Uterus (tissue), 4 donors: ENCODE data around the gene CDK11A. TPM values are rescaled to one million over a fixed set of nuclear protein-coding genes. Genes with fewer than 3 reads are reported as not detected.
"Not testable (repeated sequence)": the region's sequence is repeated elsewhere in the genome, so short reads cannot be mapped to it uniquely, and the experiment has no call there.

Experiments
- DNase-seq, 2 donors: peaks; one replicate each; pipeline ENCODE4 v3.0.0-alpha.2; 2019 to 2020
- H3K27ac ChIP-seq, 2 donors: fragments of 200-600 bp; sonication (generic); 1 replicate in 1 of 2; 2 replicates in 1 of 2; pipeline ENCODE4 v1.5.1; 2016 to 2018
- H3K27me3 ChIP-seq, 2 donors: fragments of 200-600 bp; sonication (generic); one replicate each; pipeline ENCODE4 v1.5.1; 2018 to 2019; ENCODE audit warnings: control low read depth in 1 of 2
- H3K36me3 ChIP-seq, 2 donors: fragments of 200-600 bp; sonication (generic); one replicate each; pipeline ENCODE4 v1.5.1; 2019; ENCODE audit warnings: control low read depth in 1 of 2
- H3K4me1 ChIP-seq, 2 donors: fragments of 200-600 bp; sonication (generic); one replicate each; pipeline ENCODE4 v1.5.1; 2018 to 2019; ENCODE audit warnings: control low read depth in 1 of 2
- H3K4me3 ChIP-seq, 2 donors: fragments of 200-600 bp; sonication (generic); 1 replicate in 1 of 2; 2 replicates in 1 of 2; pipeline ENCODE4 v1.5.1; 2018 to 2019; ENCODE audit warnings: mild to moderate bottlenecking in 1 of 2
- H3K9me3 ChIP-seq, 2 donors: fragments of 200-600 bp; sonication (generic); one replicate each; pipeline ENCODE4 v1.5.1; 2019; ENCODE audit warnings: control low read depth in 1 of 2
- POLR2A ChIP-seq, 2 donors: fragments of 450-650 bp; IDR thresholded peaks; one replicate each; pipeline ENCODE4 v1.6.1; 2016; ENCODE audit warnings: antibody characterized with exemption in 2 of 2, mild to moderate bottlenecking in 1 of 2, moderate library complexity in 1 of 2
- intact Hi-C: fragments of 100-400 bp; cut with DNase I; formaldehyde crosslinking; loops from one replicate; pipeline ENCODE4 v1.15.1; 2023; ENCODE audit warnings: low total_unique reads
- total RNA-seq, 4 donors: library from RNA; depleted of rRNA in 3 of 4; stranded (reverse); fragments of >200 nt in 3 of 4; gene quantifications; one replicate each; pipeline versions ENCODE4 v1.1.0 to v1.2.4, GENCODE V29; 2014 to 2023
- TF ChIP-seq, protein P1 (sequence below), 4 experiments: fragments of 200-600 bp in 2 of 4; fragments of 450-650 bp in 2 of 4; sonication (generic) in 2 of 4; IDR thresholded peaks; one replicate each; pipeline ENCODE4 v1.5.1; 2016 to 2019; ENCODE audit warnings: antibody characterized with exemption in 4 of 4, mild to moderate bottlenecking in 2 of 4, moderate library complexity in 1 of 4
- donor health status: DM: yes; HTN: yes; CAD: no.

CDK11A gene
- total RNA-seq, 4 donors from 2014 or later: 1.8 to 60.0 (median 7.5) TPM

DNA sequence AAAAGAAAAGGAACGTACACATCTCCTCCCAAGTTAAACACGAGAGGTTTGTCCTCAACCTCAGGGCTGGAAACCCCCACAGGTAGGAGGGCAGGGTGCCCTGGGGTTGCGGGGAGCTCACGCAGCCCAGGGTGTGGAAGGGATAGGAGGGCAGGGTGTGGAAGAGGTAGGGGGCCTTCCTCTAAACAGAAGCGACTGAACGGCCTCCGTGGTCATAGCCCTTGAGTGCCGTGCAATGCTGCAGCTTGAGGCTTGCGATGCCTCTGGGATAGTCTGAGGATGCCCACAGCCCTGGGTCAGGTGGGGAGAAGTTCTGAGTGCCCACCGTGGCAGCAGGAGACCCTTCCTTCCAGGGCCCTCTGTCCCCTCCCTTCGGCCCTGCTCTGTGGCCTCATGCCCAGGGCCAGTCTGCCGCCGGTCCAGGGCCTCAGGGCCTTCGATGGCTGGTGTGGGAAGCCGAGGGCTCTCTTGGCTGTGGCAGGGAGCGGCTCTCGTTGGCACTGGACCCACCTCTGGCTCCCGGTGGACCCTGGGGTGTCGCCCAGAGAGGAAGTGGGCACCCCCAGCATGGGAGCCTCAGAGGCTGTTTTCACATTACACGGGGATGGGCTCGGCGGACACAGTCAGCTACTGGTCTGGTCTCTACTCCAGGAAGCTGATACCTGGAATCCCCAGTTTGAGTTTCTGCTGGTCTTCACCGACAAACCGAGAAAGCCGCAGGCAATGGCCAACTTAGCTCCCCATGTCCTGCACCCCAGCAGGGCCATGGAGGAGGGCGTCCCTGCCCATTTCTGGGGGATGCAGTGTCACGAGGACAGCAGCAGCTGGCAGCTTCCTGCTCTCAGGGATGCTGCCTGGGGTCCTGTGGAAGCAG lies 59.0 kb downstream of the CDK11A start:
- TF ChIP-seq POLR2A (IDR thresholded peaks at IDR 0.05): no peak
- TF ChIP-seq, protein P1, sequence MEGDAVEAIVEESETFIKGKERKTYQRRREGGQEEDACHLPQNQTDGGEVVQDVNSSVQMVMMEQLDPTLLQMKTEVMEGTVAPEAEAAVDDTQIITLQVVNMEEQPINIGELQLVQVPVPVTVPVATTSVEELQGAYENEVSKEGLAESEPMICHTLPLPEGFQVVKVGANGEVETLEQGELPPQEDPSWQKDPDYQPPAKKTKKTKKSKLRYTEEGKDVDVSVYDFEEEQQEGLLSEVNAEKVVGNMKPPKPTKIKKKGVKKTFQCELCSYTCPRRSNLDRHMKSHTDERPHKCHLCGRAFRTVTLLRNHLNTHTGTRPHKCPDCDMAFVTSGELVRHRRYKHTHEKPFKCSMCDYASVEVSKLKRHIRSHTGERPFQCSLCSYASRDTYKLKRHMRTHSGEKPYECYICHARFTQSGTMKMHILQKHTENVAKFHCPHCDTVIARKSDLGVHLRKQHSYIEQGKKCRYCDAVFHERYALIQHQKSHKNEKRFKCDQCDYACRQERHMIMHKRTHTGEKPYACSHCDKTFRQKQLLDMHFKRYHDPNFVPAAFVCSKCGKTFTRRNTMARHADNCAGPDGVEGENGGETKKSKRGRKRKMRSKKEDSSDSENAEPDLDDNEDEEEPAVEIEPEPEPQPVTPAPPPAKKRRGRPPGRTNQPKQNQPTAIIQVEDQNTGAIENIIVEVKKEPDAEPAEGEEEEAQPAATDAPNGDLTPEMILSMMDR (IDR thresholded peaks at IDR 0.05): no peak

DNA sequence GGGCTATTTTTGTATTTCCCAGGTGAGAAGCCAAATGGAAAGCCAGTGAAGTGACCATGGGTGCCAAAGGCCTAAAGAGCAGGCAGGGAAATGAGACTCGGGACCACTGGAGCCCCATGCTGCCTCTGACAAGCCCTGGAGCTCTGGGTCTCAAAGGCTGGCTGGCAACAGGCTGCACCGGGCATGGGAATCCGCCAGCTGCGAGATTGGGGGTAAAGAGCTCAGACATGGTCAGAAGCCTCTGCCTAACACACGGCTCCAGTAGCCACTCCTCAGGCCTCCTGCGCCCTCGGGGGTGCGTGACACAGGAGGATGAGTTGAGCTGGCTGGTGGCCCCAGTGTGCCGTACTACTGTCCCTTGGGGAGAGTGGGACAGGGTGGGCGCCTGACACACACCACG lies 59.8 kb downstream of the CDK11A start:
- H3K9me3 ChIP-seq, H3K27ac ChIP-seq, H3K4me3 ChIP-seq, H3K27me3 ChIP-seq, H3K36me3 ChIP-seq, H3K4me1 ChIP-seq, intact Hi-C loops, DNase-seq: not testable (repeated sequence)

More for the DNA sequence above, 59.0 kb downstream of the CDK11A start:
- no peaks in the 10 kb centered on the region for H3K27me3 ChIP-seq
- intact Hi-C loops: no loop called here
- H3K36me3 ChIP-seq: no peaks in the 10 kb centered on the region
- DNase-seq: no peak
- H3K4me3 ChIP-seq: no peak overlapping the region
- H3K4me1 ChIP-seq: no peaks in the 10 kb centered on the region
- no peak overlapping the region for H3K27ac ChIP-seq
- H3K9me3 ChIP-seq: no peaks in the 10 kb centered on the region

DNA sequence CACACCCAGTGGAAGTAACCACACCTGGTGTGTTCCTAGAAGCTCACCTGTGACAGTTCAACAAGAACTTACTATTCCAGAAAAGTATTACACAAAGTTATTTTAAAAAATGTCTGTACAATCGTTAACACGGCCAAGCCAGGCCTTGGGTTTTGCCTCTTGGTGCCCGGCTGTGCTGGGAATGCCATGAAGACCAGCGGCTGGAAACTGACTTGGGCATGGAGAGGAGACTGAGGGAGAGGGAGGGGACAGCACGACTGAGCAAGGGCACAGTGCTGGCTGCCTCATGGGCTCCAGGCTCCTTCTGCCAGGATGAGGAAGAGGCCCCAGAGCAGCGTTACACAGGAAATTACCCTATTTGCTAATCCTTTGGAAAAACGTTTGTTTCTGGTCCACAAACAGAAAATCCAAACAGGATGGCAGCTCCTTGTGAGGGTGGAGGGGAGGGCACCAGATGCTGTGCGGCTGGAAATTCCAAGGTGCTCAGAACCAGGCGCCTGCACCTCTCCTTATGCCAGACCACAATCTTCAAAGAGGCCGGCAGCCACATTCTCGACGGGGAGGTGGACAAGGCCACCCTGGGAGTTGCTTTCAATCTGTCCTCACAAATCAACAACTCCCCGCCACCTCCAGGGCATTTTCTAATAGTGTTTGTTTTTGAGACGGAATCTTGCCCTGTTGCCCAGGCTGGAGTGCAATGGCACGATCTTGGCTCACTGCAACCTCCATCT lies 61.2 kb downstream of the CDK11A start:
- H3K9me3 ChIP-seq, H3K27me3 ChIP-seq, intact Hi-C loops, DNase-seq, H3K4me1 ChIP-seq, H3K36me3 ChIP-seq, H3K4me3 ChIP-seq: not testable (repeated sequence)
- H3K27ac ChIP-seq: peak overlapping the region; percentile 30 to 39

DNA sequence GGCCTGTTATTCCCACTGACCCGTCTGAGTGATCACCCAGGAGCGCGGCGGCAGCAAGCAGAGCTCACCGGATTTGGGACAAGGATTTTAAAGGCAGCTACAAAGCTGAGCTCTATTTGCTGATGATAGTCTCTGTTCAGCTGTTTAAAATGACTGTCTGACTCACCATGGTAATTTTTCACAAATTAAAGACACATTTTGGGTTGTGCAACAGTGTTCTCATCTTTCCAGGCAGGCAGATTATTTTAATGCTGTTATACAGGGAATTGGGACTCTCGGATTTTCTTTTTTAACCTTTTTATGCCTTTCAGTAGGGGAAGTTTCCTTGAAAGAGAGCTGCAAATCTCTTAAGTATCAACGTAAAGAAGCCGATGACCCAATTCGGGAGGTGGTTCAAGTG lies 61.8 kb downstream of the CDK11A start:
- intact Hi-C loops, H3K4me3 ChIP-seq, H3K9me3 ChIP-seq, H3K4me1 ChIP-seq, H3K36me3 ChIP-seq, DNase-seq, H3K27me3 ChIP-seq: not testable (repeated sequence)
- peak overlapping the region; percentile 39 to 54 for H3K27ac ChIP-seq

DNA sequence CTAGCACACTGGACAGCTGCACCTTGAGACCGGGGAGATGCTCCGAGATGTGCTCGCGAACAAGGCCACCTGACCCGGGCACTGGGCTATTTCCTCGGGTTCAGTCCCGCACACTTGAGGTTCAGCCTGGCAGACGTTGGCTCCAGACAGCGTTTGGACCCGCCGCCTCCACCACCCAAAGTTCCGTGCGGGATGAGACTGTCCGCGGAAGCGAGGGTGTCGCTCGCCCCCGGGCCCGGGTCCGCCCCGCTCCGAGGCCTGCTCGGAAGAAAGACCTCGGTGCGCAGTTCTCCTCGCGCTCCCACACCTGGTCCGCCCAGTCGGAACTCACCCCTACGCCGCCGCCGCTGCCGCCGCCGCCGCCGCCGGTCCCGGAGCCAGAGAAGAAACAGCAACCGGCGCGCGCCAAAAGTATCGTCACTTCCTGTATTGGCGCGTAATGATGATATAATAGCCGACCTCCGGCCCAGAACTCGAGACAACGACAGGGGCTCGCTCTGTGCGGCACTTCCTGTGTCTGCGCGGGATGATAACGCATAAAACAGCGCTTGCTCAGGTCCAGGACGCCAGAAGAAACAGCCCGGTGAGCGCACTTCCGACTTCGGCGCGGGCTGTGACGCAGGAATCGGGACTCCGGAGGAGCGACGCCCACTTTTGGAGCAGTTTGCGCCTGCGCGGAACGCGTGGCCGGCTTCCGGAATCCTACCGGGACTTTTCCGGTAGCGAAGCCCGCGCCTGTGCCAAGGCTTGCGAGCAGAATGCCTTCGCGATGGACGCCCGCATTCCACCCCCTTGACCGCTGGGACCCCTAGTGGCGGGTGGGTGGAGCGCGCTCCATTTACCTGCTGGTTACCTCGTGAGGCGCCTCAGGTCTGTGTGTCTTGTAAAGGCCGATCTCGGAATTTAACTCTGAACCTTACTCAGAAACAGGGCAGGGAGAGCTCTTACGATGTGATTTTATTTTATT lies 65.3 kb downstream of the CDK11A start, which contains the start of gene CDK11B:
CDK11B (minus strand) TSS at position 422 of the 967 bp plus-strand sequence. CDS start 1,519 bp downstream, outside the sequence.
- H3K9me3 ChIP-seq, intact Hi-C loops, H3K4me1 ChIP-seq, H3K36me3 ChIP-seq, H3K27me3 ChIP-seq: not testable (repeated sequence)
- H3K4me3 ChIP-seq: peak within 1 kb of the TSS; percentile 52 to 74
- peak in 1 of 2 donors; percentile 58 for TF ChIP-seq POLR2A (IDR thresholded peaks at IDR 0.05)
- TF ChIP-seq, protein P1 (IDR thresholded peaks at IDR 0.05): peak in 2 of 4 experiments; percentile 18 to 39
- peak within 1 kb of the TSS; percentile 91 to 99 for H3K27ac ChIP-seq
- DNase-seq: peak; percentile 92 to 96

Other genes starting within 250 kb of the CDK11A start
- gene ATAD3A, start 212.2 kb downstream of the CDK11A start, total RNA-seq: 10 to 100 TPM in 3 of 4 donors, 1 to 10 TPM in 1; 1.8 to 14.8 (median 11.7) TPM
- 10 to 100 TPM in 1 of 4 donors, 1 to 10 TPM in 1, not detected in 2; 9.4 to 16.3 TPM for gene TMEM240, start 183.7 kb downstream of the CDK11A start, total RNA-seq
- gene SSU72, start 149.5 kb downstream of the CDK11A start, total RNA-seq: 100 to 1,000 TPM in 2 of 4 donors, 10 to 100 TPM in 2; 44.0 to 273 (median 78.4) TPM
- gene FNDC10, start 124.2 kb downstream of the CDK11A start, total RNA-seq: under 1 TPM in 2 of 4 donors, not detected in 2; 0.40 to 0.48 TPM
- gene MIB2, start 108.9 kb downstream of the CDK11A start, total RNA-seq: 10 to 100 TPM; 43.0 to 78.2 (median 57.6) TPM
- gene MMP23B, start 92.2 kb downstream of the CDK11A start, total RNA-seq: 10 to 100 TPM; 10.0 to 97.3 (median 43.7) TPM
- gene CDK11B, start 65.4 kb downstream of the CDK11A start, total RNA-seq: 10 to 100 TPM in 2 of 4 donors, 1 to 10 TPM in 2; 6.8 to 28.5 (median 11.8) TPM
- 10 to 100 TPM; 19.1 to 59.2 (median 52.5) TPM for gene SLC35E2B, start 31.6 kb downstream of the CDK11A start, total RNA-seq
- 10 to 100 TPM; 40.1 to 76.9 (median 51.8) TPM for gene NADK, start 54.1 kb upstream of the CDK11A start, total RNA-seq
- gene GNB1, start 166.7 kb upstream of the CDK11A start, total RNA-seq: 100 to 1,000 TPM in 2 of 4 donors, 10 to 100 TPM in 2; 50.2 to 320 (median 104) TPM
- gene CALML6, start 190.9 kb upstream of the CDK11A start, total RNA-seq: under 1 TPM in 1 of 4 donors, not detected in 3; 0.58 TPM
- gene TMEM52, start 194.9 kb upstream of the CDK11A start, total RNA-seq: 1 to 10 TPM in 1 of 4 donors, not detected in 3; 1.7 TPM